ENCODE results near the gene DENND1A.

- TF ChIP-seq CTCF (IDR thresholded peaks at IDR 0.05), result no peak
- TF ChIP-seq EP300 (IDR thresholded peaks at IDR 0.05), result no peak
- no peak for TF ChIP-seq POLR2A (IDR thresholded peaks at IDR 0.05)
- TF ChIP-seq POLR2AphosphoS5 (IDR thresholded peaks at IDR 0.05), result no peak
These were observed 154.3 kb downstream of the DENND1A start for GRCh38 chr9:123775289-123776284.
